Liver (tissue), 9 donors: ENCODE measurements around the gene NFIA. TPM values are rescaled to one million over a fixed set of nuclear protein-coding genes. Genes with fewer than 3 reads are reported as not detected.

Experiments
- DNase-seq: peaks from one replicate; pipeline ENCODE4 v3.0.0-alpha.2; 2017; ENCODE audit warnings: low spot score
- H3K27ac ChIP-seq, 2 donors: one replicate each; pipeline ENCODE4 v1.7.0; 2013; ENCODE audit warnings: inconsistent platforms in 2 of 2, low read length in 2 of 2, control low read depth in 1 of 2, low read depth in 1 of 2, mild to moderate bottlenecking in 1 of 2
- H3K27me3 ChIP-seq, 4 donors: one replicate each; pipeline versions ENCODE4 v1.6.1 to v1.7.0; 2013; ENCODE audit warnings: low read length in 3 of 4, inconsistent platforms in 1 of 4, mild to moderate bottlenecking in 1 of 4, moderate library complexity in 1 of 4; ENCODE audit not compliant: control insufficient read depth in 4 of 4, insufficient read depth in 4 of 4
- H3K36me3 ChIP-seq, 4 donors: one replicate each; pipeline versions ENCODE4 v1.6.1 to v1.7.0; 2013; ENCODE audit warnings: low read length in 3 of 4, mild to moderate bottlenecking in 3 of 4, low read depth in 1 of 4, moderate library complexity in 1 of 4; ENCODE audit not compliant: control insufficient read depth in 4 of 4, insufficient read depth in 3 of 4
- H3K4me1 ChIP-seq, 4 donors: one replicate each; pipeline versions ENCODE4 v1.6.1 to v1.7.0; 2013; ENCODE audit warnings: low read length in 3 of 4, mild to moderate bottlenecking in 3 of 4, moderate library complexity in 1 of 4; ENCODE audit not compliant: control insufficient read depth in 4 of 4, insufficient read depth in 4 of 4
- H3K4me3 ChIP-seq, 3 donors: one replicate each; pipeline versions ENCODE4 v1.6.1 to v1.7.0; 2013; ENCODE audit warnings: low read length in 3 of 3, control low read depth in 1 of 3, low read depth in 1 of 3, mild to moderate bottlenecking in 1 of 3
- H3K9ac ChIP-seq, 2 donors: one replicate each; pipeline ENCODE4 v1.7.0; 2013; ENCODE audit warnings: low read length in 2 of 2, mild to moderate bottlenecking in 2 of 2, moderate library complexity in 2 of 2, control low read depth in 1 of 2, low read depth in 1 of 2
- H3K9me3 ChIP-seq, 4 donors: one replicate each; pipeline versions ENCODE4 v1.6.1 to v1.7.0; 2013; ENCODE audit warnings: low read length in 3 of 4; ENCODE audit not compliant: control insufficient read depth in 4 of 4
- ATF3 ChIP-seq: IDR thresholded peaks from 2 replicates; pipeline ENCODE4 v1.6.1; 2016; ENCODE audit warnings: antibody characterized with exemption
- EGR1 ChIP-seq, 2 donors: IDR thresholded peaks; 2 replicates each; pipeline ENCODE4 v1.6.1; 2016 to 2018; ENCODE audit warnings: antibody characterized with exemption in 2 of 2, low read depth in 2 of 2
- FOXA1 ChIP-seq: IDR thresholded peaks from 2 replicates; pipeline ENCODE4 v1.6.1; 2016; ENCODE audit warnings: antibody characterized with exemption
- FOXA2 ChIP-seq: IDR thresholded peaks from 2 replicates; pipeline ENCODE4 v1.6.1; 2016; ENCODE audit warnings: antibody characterized with exemption
- GABPA ChIP-seq, 2 donors: IDR thresholded peaks in 1 of 2; conservative IDR thresholded peaks in 1 of 2; 2 replicates each; pipeline ENCODE4 v1.6.1; 2016; ENCODE audit warnings: antibody characterized with exemption in 2 of 2, mild to moderate bottlenecking in 1 of 2, moderate library complexity in 1 of 2
- HNF4A ChIP-seq, 2 donors: conservative IDR thresholded peaks; 2 replicates each; pipeline ENCODE4 v1.6.1; 2016; ENCODE audit warnings: antibody characterized with exemption in 2 of 2, mild to moderate bottlenecking in 2 of 2
- HNF4G ChIP-seq: IDR thresholded peaks from 2 replicates; pipeline ENCODE4 v1.6.1; 2016; ENCODE audit warnings: antibody characterized with exemption
- JUND ChIP-seq, 2 donors: IDR thresholded peaks; 2 replicates each; pipeline ENCODE4 v1.6.1; 2016; ENCODE audit warnings: antibody characterized with exemption in 2 of 2
- MAX ChIP-seq: IDR thresholded peaks from 2 replicates; pipeline ENCODE4 v1.6.1; 2016; ENCODE audit warnings: antibody characterized with exemption
- NR2F2 ChIP-seq: IDR thresholded peaks from 2 replicates; pipeline ENCODE4 v1.6.1; 2016; ENCODE audit warnings: antibody characterized with exemption
- RAD21 ChIP-seq, 2 donors: IDR thresholded peaks; 2 replicates each; pipeline ENCODE4 v1.6.1; 2016; ENCODE audit warnings: antibody characterized with exemption in 2 of 2, mild to moderate bottlenecking in 2 of 2
- RXRA ChIP-seq, 2 donors: IDR thresholded peaks; 2 replicates each; pipeline ENCODE4 v1.6.1; 2017 to 2018; ENCODE audit warnings: antibody characterized with exemption in 2 of 2, mild to moderate bottlenecking in 1 of 2
- SP1 ChIP-seq: IDR thresholded peaks from 2 replicates; pipeline ENCODE4 v1.6.1; 2018; ENCODE audit warnings: antibody characterized with exemption, mild to moderate bottlenecking
- TAF1 ChIP-seq: conservative IDR thresholded peaks from 2 replicates; pipeline ENCODE4 v1.6.1; 2016; ENCODE audit warnings: antibody characterized with exemption, mild to moderate bottlenecking
- YY1 ChIP-seq: IDR thresholded peaks from 2 replicates; pipeline ENCODE4 v1.6.1; 2016; ENCODE audit warnings: antibody characterized with exemption, mild to moderate bottlenecking
- ZBTB33 ChIP-seq: IDR thresholded peaks from 2 replicates; pipeline ENCODE4 v1.6.1; 2016; ENCODE audit warnings: antibody characterized with exemption
- WGBS: extraction: QIAGEN DNeasy Blood & Tissue Kit; methylation state at CpG from one replicate; pipeline ENCODE4 v1.1.7; 2013; 5-methylcytosine and 5-hydroxymethylcytosine counted together
- polyA plus RNA-seq, 2 donors: library from polyadenylated mRNA; stranded (reverse) in 1 of 2; unstranded in 1 of 2; fragments of 200-250 nt in 1 of 2; fragments of >200 nt in 1 of 2; fragmentation: Nextera tagmentation in 1 of 2; extraction: Ambion mirVana in 1 of 2; gene quantifications; one replicate each; pipeline versions ENCODE4 v1.2.1 to v1.2.3, GENCODE V29; 2013 to 2015
- total RNA-seq, 2 donors: library from RNA; depleted of rRNA; stranded (reverse); fragments of >200 nt; gene quantifications; one replicate each; pipeline ENCODE4 v1.2.3, GENCODE V29; 2014
- TF ChIP-seq, protein P1 (sequence below): fragments of 150-350 bp; IDR thresholded peaks from 2 replicates; pipeline ENCODE4 v1.5.1; 2017; ENCODE audit warnings: improper control_type of control experiment, low read depth, low read length; ENCODE audit not compliant: missing input control
- TF ChIP-seq, protein P2 (sequence below): IDR thresholded peaks from 2 replicates; pipeline ENCODE4 v1.6.1; 2016; ENCODE audit warnings: antibody characterized with exemption, mild to moderate bottlenecking
- donor health status: healthy.
- donor health status: healthy.
- donor health status: healthy.
- donor health status: healthy.
- donor health status: healthy.

NFIA gene
- total and polyA plus RNA-seq, 4 donors, result 6.8 to 53.7 (median 22.2) TPM

- peaks cover 0 to 7% (median 3%) of the 10 kb centered on the region in 4 donors for H3K4me1 ChIP-seq
Measured at GRCh38 chr1:61265665-61266064, 183.3 kb downstream of the NFIA start.

GRCh38 chr1:61266738-61267137 lies 184.4 kb downstream of the NFIA start:
- Histone ChIP-seq H3K36me3 (no peaks in the 10 kb centered on the region), H3K4me3 (no peak overlapping the region), H3K9ac (no peak overlapping the region), H3K27ac (no peak overlapping the region), H3K4me1 (peaks cover 0 to 7% (median 3%) of the 10 kb centered on the region in 4 donors), H3K27me3 (no peaks in the 10 kb centered on the region), H3K9me3 (no peaks in the 10 kb centered on the region)
- TF ChIP-seq FOXA2, result no peak
- TF ChIP-seq, protein P1, sequence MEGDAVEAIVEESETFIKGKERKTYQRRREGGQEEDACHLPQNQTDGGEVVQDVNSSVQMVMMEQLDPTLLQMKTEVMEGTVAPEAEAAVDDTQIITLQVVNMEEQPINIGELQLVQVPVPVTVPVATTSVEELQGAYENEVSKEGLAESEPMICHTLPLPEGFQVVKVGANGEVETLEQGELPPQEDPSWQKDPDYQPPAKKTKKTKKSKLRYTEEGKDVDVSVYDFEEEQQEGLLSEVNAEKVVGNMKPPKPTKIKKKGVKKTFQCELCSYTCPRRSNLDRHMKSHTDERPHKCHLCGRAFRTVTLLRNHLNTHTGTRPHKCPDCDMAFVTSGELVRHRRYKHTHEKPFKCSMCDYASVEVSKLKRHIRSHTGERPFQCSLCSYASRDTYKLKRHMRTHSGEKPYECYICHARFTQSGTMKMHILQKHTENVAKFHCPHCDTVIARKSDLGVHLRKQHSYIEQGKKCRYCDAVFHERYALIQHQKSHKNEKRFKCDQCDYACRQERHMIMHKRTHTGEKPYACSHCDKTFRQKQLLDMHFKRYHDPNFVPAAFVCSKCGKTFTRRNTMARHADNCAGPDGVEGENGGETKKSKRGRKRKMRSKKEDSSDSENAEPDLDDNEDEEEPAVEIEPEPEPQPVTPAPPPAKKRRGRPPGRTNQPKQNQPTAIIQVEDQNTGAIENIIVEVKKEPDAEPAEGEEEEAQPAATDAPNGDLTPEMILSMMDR, result no peak
- no peak for TF ChIP-seq YY1
- TF ChIP-seq FOXA1, result no peak
- no peak for TF ChIP-seq RXRA (IDR thresholded peaks at IDR 0.05)
- TF ChIP-seq ZBTB33, result no peak
- no peak for TF ChIP-seq HNF4G
- TF ChIP-seq EGR1 (IDR thresholded peaks at IDR 0.05; ENCODE audit: low read depth in 2 of 2), result no peak
- TF ChIP-seq RAD21 (IDR thresholded peaks at IDR 0.05), result no peak
- TF ChIP-seq, protein P2, sequence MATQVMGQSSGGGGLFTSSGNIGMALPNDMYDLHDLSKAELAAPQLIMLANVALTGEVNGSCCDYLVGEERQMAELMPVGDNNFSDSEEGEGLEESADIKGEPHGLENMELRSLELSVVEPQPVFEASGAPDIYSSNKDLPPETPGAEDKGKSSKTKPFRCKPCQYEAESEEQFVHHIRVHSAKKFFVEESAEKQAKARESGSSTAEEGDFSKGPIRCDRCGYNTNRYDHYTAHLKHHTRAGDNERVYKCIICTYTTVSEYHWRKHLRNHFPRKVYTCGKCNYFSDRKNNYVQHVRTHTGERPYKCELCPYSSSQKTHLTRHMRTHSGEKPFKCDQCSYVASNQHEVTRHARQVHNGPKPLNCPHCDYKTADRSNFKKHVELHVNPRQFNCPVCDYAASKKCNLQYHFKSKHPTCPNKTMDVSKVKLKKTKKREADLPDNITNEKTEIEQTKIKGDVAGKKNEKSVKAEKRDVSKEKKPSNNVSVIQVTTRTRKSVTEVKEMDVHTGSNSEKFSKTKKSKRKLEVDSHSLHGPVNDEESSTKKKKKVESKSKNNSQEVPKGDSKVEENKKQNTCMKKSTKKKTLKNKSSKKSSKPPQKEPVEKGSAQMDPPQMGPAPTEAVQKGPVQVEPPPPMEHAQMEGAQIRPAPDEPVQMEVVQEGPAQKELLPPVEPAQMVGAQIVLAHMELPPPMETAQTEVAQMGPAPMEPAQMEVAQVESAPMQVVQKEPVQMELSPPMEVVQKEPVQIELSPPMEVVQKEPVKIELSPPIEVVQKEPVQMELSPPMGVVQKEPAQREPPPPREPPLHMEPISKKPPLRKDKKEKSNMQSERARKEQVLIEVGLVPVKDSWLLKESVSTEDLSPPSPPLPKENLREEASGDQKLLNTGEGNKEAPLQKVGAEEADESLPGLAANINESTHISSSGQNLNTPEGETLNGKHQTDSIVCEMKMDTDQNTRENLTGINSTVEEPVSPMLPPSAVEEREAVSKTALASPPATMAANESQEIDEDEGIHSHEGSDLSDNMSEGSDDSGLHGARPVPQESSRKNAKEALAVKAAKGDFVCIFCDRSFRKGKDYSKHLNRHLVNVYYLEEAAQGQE, result no peak
- no peak for TF ChIP-seq TAF1
- TF ChIP-seq GABPA (IDR thresholded peaks at IDR 0.05 in 1 of 2, conservative IDR thresholded peaks at IDR 0.05 in 1 of 2), result no peak
- no peak for TF ChIP-seq SP1
- no peak for TF ChIP-seq NR2F2
- no peak for TF ChIP-seq MAX
- TF ChIP-seq JUND (IDR thresholded peaks at IDR 0.05), result no peak
- no peak for TF ChIP-seq ATF3
- no peak for TF ChIP-seq HNF4A (conservative IDR thresholded peaks at IDR 0.05)
- no peak for DNase-seq

More at GRCh38 chr1:61265665-61266064, 183.3 kb downstream of the NFIA start:
- WGBS, result 89% methylated on average over 3 of the region's 3 CpGs
- Histone ChIP-seq H3K9me3 (no peaks in the 10 kb centered on the region), H3K9ac (no peak overlapping the region), H3K36me3 (no peaks in the 10 kb centered on the region), H3K27ac (no peak overlapping the region), H3K4me3 (no peak overlapping the region), H3K27me3 (no peaks in the 10 kb centered on the region)
- TF ChIP-seq NR2F2 (peak; percentile 58), HNF4G (no peak)
- no peak for DNase-seq
